HG03025 (cell line): ENCODE data around the gene CYP3A5.
"Not testable (repeated sequence)": the region's sequence is repeated elsewhere in the genome, so short reads cannot be mapped to it uniquely, and the experiment has no call there.

ENCODE experiments used
- ATAC-seq: cut with Tn5 transposase; IDR thresholded peaks from one replicate; pipeline ENCODE4 v1.9.1; 2021; ENCODE audit warnings: mild to moderate bottlenecking, moderate library complexity; ENCODE audit not compliant: unreplicated experiment, low FRiP score

CYP3A5 gene

GRCh38 chr7:99685871-99686608 is 6.2 kb upstream of the CYP3A5 start:
- not testable (repeated sequence) for ATAC-seq

DNA sequence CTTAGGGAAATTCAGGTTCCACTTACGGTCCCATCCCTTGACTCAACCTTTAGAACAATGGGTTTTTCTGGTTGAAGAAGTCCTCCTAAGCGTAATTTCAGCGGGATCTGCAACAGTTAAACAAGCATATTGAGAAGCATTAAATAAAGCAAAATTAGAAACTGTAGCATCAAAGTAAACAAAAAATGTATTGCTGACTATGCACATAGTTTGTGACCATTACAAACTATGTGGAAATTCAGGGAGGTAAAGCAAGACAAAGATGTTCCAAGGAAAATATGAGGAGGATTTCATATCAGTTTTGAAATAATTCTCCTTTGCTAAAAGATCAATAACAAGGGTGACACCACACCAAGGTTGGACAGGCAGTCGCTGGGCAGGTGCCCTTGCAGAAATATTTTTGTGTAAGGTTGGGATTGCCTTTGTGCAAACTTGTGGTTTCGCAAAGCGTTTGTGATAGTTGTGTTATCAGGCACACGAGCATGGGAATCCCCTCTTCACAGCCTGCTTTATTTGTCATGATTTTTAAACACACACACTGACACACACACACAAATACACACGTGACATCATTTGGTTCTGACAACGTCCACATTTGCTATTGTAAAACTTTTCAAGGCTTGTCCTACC is 5.4 kb upstream of the CYP3A5 start:
- no peak for ATAC-seq

DNA sequence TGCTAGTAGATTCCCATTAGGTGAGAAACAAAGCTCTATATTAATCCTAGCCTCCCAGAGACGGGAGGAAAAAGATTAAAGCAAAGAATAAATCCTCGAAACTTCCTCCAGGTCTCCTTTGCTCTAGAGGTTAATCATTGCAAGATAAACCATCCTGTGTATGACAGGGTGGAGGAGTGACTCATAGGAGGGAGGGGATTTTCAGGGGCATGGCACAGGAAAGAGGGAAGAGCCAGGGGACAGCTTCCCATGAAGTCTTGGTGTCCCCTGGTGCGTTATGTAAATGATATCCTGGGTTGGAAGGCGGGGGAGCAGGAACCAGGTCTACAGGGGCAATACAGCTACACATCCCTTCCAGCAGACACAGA is 780 bp downstream of the CYP3A5 start:
- no peak for ATAC-seq

DNA sequence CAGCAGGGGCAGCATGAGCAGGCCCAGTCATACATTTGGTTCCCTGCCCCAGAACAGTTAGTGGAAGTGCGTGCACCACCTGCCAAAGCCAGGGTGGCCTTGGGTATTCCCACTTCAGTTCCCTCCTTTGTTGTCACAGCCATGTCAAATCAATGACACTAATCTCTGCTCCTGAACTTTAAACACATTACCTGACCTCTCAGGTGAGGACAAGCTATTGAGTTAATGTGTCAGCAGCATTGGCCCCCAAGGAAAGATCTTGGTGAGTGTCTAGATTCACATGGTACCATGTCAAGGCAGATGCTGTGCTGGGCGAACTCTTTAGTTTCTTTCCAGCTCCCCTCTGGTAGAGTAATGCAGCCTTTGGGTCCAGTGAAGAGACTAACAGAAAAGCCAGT is 2.1 kb downstream of the CYP3A5 start:
- ATAC-seq = no peak

GRCh38 chr7:99677013-99677647 is 2.7 kb downstream of the CYP3A5 start:
- ATAC-seq = no peak

DNA sequence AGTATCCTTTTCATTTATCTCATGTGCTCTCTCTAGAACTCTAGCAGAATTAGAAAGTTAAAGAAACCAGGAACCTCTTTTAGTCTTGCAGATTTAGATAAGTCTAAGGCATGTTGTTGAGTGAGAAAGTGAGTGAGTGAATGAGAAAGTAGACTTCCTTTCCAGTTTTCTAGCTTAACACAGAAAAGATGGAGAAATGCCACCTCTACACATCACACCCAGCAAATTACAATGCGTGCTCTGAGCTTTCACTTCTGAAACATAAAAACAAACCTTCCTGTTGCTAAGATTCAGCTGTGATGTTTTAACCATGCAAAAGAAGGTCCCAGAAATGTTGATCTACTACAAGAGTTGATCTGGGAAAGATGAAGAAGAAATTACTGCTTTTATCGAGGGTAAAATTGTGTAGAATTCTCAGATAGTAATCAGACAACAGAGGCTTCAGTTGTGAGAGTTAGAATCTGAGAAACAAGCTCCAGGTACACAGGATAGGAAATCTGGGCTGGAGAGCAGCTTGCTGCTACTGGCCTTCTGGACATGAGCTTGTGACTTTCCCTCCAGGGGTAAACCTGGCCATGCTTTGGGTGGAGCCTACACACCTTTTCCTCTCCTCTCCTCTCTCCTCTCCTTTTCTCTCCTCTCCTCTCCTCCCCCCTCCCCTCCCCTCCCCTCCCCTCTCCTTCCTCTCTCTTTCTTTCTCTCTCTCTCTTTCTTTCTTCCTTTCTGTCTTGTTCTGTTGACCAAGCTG is 4.6 kb downstream of the CYP3A5 start:
- no peak for ATAC-seq

- no peak for ATAC-seq
These were observed 7.2 kb downstream of the CYP3A5 start for GRCh38 chr7:99672573-99672972.

GRCh38 chr7:99669782-99670181 is 10.0 kb downstream of the CYP3A5 start:
- ATAC-seq = no peak

DNA sequence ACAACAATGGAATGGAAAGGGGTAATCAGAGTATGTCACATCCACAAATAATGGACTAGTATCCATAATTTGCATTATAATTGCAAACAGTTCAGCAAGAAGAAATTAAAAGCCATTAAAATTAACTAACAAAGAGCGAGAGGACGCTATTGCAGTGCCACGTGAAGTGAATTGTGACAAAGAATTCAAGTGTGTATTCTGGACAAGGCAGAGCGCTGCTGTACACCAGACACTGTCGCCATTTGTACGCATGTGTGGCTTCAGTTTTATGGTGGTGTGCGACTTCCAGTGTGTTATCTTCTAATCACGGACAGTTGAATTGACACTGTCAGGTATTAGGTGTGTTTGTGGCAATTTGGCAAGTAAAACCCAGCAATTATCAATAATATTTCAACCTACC is 11.3 kb downstream of the CYP3A5 start:
- ATAC-seq = no peak

- no peak for ATAC-seq
These were observed 12.6 kb downstream of the CYP3A5 start for GRCh38 chr7:99667179-99667578.

GRCh38 chr7:99666013-99666395 is 13.8 kb downstream of the CYP3A5 start:
- ATAC-seq = no peak

- no peak for ATAC-seq
These were observed 14.3 kb downstream of the CYP3A5 start for GRCh38 chr7:99665312-99666012.

- not testable (repeated sequence) for ATAC-seq
These were observed 21.9 kb downstream of the CYP3A5 start for GRCh38 chr7:99657879-99658278.

DNA sequence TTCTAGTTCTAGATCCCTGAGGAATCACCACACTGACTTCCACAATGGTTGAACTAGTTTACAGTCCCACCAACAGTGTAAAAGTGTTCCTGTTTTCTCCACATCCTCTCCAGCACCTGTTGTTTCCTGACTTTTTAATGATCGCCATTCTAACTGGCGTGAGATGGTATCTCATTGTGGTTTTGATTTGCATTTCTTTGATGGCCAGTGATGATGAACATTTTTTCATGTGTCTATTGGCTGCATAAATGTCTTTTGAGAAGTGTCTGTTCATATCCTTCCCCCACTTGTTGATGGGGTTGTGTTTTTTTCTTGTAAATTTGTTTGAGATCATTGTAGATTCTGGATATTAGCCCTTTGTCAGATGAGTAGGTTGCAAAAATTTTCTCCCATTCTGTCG is 25.2 kb downstream of the CYP3A5 start:
- not testable (repeated sequence) for ATAC-seq

- no peak for ATAC-seq
These were observed 26.0 kb downstream of the CYP3A5 start for GRCh38 chr7:99653754-99654153.

DNA sequence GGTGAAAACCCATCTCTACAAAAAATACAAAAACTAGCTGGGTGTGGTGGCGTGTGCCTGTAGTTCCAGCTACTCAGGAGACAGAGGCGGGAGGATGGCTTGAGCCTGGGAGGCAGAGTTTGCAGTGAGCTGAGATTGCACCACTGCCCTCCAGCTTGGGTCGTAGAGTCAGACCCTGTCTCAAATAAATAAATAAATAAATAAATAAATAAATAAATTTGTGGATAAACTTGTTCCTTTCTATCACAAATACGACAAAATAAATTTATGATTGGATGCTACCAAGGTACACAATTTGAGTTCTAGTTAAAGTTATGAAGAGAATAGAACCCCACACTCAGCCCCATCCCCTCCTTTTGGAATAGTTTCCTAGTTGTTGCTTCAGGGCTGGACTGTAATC is 26.5 kb downstream of the CYP3A5 start:
- ATAC-seq = not testable (repeated sequence)

- ATAC-seq = no peak
These were observed 27.1 kb downstream of the CYP3A5 start for GRCh38 chr7:99652671-99653070.

- no peak for ATAC-seq
These were observed 28.5 kb downstream of the CYP3A5 start for GRCh38 chr7:99651290-99651689.

DNA sequence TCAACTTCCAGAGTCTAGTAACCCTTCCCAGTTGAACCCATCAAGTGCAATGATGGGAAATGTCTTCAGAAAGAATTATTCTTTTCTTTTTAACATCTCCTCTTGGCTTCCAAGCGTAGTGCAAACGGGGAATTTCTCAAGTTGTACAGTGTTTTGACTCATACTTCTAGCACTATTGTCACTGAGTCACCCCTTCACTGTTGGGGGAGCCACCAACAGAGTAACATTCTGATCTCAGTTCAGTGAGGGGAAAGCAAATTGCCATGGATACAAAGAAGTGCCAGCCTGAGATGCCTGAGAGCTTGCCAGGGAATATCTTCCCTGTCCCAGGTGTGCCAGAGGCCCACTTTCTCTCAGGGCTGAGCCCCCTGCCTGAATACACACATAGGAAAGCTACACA is 31.0 kb downstream of the CYP3A5 start:
- no peak for ATAC-seq

GRCh38 chr7:99645590-99645989 is 34.2 kb downstream of the CYP3A5 start:
- ATAC-seq = no peak

GRCh38 chr7:99644431-99644830 is 35.4 kb downstream of the CYP3A5 start:
- ATAC-seq = no peak
